Activated gamma-delta T cell treated with Interleukin-2 at 50 U/mL for 16 hours (primary cell): ENCODE data around the gene LRRC32.

ENCODE experiments used
- DNase-seq: peaks from one replicate; pipeline ENCODE4 v3.0.0-alpha.2; 2020

The LRRC32 gene

DNA sequence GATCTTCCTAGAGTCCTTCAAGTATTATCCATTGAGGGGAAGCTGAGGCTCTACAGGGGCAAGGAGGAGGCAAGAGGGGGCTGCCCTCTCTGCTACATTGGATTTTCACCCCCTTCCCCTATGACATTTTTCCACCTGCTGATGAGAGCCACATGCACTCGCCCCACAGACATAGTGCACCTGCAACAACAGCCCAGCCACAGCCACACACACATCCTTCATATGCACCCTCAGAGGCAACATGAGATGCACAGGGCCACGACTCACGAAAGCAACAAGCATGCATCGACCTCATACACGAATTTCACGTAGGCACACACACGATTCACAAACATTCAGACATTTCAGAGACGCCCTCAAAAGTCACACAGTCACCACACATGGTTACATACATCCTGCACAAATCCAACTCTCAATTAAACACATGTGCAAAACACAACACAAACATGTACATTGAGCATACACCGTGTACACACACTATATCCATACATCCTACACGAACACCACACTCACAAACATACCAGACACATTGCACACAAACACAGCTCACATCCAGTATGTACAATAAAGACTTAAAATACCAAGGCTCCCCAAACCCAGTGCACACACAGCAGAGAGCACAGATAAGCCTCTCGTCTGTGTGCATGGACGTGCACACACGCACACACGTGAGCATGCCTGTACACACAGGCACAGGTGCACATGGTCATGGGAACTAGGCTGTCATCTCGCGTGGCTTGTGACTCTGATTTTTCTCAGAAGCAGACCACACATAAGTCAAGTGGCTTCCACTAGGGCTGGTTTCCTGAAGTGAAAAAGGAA is 6.3 kb upstream of the LRRC32 start:
- no peak for DNase-seq

DNA sequence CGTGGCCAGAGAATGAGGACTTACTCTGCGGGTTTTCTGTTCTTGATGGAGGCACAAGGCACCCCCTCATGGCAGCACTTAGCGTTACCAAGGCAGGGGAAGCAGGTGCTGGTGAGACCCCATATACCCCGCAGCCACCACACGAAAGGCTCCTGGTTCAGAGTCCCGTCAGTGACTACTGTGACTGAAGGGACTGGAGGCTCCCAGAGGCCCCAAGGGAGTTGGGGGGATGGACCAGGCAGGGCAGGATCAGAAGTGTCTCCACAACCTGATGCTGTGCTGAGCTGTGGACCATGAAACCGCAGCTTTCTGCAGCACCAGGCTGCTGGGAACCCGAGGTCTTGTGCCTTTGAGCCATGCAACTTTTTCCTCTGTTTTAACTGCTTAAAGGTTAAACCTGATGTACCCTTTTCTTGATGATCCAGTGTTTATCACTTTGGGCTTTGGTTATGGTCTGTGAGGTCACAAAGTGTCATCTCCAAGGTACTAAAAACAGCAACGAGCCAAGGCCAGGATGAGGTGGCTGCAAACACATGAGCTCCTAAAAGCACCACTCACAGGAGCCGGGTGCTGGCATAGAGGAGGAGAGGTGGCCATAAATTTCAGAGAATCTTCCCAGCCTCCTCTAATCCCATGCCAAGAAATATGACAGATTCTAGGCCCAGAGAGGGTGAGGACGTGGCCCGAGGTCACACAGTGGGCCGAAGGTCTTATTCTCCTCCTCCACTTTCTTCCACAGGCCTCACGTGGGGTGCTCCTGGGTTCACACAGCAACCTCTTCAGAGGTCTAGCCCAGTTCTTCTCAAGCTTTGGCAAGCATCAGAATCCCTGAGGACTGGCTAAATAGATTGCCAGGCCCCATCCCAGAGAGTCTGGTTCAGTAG is 4.2 kb upstream of the LRRC32 start:
- no peak for DNase-seq

DNA sequence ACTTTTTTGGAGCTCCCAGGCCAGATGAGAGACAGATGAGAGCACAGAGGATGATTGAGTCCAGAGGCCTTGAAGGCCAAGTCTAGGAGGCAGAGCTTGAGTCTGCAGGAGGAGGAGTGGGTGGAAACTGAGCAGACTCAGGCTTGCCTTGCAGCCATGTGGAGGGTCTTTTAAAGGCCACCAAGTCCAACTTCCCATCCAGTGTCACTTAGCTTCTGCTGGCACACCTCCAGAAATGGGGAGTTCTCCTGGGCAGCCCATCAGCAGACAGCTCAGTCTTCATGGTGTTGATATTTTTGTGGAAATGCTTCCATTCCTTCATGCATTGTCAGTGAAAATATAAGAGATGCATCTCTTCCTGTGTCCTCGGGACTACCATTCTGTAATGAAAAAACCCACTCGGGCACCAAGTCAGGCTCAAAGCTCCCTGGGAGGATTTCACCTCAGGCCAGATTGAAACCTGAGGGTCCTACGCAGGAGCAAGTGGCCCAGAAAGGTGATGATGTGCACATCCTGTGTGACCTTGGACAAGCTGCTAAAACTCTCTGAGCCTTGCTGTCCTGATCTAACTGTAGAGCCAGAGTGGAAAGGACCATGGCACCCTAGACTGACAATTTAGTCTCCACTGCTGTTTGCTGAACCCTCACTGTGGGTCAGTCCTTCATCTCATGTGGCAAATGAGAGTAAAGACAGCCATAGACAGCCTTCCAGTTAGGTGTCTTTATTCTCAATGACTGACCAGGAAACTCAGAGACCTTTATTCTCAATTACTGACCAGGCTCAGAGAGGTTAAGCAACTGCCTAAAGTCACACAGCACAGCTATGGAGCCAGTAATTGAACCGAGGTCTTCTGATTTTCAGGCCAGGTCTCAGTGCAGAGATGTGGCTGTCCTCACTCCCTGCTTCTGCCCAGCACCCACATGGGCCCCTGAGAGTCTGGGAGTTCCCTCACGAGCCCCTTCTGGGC is 2.9 kb upstream of the LRRC32 start:
- DNase-seq = no peak

DNA sequence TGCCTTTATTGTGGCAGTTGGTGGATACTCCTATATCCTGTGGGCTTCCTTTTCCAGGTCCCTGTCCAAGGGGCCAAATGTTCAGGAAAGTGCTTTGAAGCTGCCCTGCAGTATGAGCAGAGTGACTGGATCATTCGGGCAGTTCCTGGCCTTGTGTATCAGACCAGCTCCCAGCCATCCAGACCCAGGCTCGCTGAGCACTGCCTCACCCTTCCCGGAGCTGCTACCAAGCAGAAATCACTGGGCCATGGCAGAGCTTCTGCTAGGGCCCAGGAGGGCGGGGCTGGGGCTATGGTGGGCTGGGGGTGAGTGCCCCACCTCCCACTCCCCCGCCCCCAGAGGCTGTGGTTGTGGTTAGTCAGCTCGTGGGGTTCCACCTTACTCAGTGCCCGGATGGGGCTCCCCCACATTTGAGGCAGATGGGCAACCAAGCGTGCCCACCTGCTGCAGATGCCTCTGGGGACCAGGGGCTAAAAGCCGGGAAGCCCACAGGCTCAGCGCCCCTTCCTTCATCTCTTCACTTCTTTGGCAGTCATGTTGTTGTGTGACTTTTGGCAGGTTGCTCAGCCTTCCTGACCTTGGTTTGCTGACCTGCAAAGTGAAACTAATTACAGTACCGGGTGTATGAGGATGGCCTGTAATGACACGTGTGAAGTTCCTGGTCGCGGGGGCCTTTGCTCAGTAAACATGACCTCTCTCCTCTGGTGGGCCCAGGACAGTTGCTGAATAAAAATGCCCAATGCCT is 2.1 kb upstream of the LRRC32 start:
- peak; percentile 42 for DNase-seq

DNA sequence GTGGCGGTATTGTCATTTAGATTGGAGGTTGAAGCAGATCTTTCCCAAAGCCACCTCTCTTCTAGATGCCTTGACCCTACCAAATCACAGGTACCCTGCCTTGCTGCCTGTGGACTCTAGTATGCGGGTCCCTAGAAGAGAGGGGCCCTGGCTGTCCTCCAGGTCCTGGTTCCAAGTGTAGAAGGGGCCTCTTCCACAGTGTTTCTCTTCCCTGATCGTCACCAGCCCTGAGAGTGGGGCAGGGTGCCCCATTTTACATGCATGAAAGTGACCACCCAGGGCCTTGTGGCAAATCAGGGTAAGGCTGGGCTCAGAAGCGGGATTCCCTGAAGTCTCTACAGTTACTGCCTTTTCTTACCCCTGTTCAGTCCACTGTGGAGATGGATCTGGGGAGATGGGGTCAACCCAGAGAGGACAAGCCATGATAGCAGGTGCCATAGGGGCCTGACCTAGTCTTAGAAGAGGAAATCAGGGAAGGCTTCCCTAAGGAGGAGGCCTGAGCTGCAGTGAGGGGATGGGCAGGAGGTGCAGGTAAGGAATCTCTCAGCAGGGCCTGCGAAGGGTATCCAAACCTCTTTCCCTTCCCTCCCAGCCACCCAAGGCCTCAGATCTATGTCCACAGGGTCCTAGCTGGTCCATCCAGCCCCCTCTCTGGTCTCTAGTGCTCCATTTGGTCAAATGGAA is 1.2 kb upstream of the LRRC32 start:
- no peak for DNase-seq

DNA sequence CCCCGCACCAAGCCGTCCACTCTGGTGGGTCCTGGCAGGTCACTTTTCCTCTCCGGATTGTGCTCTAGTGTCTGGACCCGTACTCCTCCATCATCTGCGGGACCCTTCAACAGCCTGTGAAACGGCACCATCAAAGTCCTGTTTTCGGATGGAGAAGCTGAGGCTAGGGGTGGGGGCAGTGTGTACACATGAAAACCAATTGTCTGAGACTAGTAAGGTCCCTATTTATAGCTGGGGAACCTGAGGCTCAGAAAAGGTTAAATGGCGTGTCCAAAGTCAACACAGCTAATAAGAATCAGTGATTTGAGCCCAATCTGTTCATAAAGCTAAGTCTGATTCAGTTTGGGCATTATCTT is 668 bp upstream of the LRRC32 start:
- no peak for DNase-seq

DNA sequence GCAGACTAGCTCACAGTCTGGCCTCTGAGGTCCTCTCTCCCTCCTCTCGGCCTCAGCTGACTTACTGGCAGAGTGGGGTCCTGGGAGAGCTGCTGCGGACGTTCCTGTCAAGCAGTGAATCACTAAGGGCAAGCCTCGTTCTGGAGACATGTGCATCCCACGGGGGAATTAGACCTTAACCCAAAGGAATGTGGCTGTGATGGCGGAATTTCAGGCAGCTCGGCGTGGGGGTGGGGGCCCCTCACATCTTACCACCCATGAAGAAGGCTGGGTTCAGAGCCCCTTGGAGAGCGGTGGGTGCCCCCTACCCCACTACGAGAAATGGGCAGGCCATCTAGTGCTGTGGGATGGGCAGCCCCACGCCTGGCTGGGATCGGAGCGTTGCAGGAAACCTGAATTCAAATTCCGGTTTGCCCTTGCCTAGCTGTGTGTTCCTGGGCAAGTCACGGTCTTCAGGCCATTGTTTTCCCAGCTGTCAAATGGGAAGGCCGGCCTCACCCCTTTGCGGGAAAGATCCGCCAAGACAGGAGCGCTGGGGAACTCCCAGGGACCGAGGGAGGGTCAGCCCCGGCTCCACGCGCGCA is 554 bp downstream of the LRRC32 start:
- no peak for DNase-seq

DNA sequence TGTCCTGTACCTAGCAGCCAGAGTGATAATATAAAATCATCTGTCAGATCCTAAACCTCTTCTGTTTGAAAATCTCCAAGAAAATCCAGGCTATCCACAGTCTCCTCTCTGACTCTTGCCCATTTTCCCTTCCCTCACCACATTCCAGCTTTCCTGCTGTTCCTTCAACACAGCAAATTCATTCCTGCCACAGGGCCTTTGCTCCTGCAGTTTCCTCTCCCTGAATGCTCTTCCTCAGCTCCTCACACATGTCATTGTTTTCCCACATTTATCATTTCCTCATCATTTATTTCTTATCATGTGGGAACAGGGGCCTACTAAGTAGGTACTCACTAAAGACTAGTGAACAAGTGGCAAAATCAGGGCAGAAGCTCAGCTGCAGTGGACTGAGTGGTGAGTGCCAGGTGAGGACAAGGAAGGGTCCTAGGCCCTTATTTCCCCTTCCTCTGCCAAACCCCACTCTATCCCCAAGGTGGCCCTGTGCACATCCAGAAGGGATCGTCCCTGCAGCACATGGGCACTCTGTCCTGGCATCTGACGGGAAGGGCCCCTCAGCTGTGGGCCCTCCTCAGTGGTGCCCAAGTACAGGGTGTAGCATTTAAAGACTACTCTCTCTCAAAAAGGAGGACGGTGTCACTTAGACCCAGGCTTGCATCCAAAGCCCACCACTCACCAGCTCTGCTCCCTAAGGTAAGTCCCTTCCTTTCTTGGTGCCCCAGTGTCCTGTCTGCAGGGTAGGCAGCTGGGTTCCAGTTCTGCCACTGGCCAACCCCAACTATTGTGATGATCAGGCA is 2.0 kb downstream of the LRRC32 start:
- DNase-seq = no peak

DNA sequence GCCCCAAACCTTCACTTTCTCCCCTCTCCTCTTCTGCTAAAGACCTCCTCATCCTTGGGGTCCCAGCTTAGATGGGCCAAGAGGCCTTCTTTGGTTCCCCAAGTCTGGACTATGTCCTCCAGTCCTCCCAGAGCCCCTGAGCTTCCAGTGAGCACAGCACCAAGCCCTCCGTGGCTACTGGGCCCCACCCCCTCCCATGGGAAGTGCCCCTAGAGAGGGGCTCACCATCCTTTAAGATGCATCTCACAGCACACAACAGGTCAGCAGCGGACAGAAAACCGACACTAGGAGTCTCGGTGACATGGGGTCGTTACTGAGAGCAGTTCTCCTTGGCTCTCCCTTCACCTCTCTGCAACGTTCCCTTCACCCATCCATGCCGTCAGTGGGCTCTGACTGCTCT is 2.7 kb downstream of the LRRC32 start:
- no peak for DNase-seq

DNA sequence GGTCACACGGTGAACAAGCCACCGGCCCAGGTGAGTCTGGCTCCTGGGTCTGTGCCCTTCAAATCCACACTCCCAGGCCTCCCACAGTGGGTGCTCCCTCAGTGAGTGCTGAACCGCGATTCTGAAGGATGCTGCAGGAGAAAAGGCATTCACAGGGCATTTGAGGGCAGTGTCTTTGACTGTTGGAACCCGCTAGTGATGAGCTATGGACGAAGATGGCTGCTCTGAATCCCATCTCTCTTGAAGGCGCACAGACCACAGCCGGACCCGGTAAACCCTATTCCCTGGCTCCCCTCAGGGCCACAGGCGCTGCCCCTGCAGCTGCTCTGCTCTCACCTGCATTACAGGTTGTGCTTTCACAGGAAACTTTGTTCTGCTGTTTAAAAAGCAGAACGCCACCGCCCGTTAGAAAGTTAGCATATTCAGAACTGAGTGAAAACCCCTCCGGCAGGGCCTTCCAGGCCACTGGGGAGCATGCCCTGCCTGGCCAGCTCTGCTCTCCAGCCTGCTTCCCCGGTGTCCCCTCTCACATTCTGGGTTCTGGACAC is 3.2 kb downstream of the LRRC32 start:
- no peak for DNase-seq

DNA sequence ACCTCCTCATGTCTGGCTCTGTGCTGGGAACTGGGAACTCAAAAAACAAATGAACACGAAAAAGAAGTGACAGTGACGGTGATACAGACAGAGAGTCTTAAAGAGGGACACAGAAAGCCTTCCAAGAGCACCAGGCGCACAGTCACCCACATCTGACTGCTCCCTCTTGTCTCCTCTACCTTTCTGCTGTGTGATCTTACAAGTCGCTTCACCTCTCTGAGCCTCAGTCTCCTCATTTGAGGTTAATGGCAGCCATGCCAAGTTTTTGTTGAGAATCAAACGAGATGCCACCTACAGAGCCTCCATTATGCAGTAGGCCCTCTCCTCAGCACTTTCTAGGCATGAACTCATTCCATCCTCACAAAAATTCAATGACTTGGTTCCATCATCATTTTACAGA is 3.7 kb downstream of the LRRC32 start:
- no peak for DNase-seq

DNA sequence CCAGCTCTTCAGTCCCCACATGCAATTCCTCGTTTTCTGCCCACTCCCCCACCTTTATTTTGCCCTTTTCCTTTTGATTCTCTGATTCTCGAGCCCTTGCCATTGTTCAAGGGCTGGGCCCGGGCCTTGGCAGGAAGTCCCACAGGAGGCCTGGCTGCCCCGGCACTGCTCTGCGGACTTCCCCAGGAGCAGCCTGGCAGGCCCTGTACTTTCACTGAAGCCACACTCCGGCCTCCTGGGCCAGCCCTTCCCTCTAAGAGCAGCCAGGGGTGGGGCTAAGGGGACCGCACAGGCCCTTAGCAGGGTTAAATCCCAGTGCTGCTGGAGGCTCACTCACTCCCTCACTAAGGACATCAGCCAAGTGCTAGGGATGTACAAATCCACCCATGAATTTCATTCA is 4.1 kb downstream of the LRRC32 start:
- DNase-seq = no peak

DNA sequence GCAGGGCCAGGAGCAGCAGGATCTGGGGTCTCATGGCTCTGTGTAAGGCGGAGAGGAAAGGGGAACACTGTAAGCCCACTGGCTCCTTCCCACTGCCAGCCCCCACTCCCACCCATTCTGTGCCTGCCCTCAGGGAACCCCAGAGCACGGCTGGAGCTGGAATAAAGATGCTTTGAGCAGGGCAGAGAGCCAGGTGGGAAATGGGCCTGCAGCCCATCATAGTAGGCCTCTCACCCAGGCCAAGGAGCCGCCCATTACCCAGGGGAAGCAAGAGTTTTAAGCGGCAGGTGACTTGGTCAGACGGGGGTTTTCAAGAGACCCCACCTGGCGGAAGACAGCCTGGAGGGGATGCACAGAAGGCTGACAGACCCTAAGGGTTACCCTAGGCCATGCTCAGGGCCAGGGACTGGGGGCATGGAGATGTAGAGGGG is 4.6 kb downstream of the LRRC32 start:
- DNase-seq = no peak

DNA sequence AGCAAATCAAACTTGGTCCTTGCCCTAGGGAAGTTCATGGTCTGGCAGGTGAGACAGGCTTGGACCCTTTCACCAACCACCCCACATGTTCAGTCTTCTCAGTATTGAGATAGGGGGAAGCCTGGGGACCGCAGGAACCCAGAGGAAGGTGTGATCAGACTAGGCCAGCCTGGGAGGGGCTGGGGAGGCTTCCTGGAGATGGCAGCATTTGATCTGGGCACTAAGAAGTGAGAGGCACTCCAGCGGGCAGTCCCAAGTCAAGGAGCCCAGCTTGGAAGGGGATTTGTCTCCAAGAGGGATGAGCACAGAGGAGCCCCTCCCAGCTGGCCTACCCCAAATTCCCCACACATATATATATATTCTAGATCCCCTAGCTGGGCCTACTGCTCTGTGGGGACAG is 5.4 kb downstream of the LRRC32 start:
- no peak for DNase-seq

DNA sequence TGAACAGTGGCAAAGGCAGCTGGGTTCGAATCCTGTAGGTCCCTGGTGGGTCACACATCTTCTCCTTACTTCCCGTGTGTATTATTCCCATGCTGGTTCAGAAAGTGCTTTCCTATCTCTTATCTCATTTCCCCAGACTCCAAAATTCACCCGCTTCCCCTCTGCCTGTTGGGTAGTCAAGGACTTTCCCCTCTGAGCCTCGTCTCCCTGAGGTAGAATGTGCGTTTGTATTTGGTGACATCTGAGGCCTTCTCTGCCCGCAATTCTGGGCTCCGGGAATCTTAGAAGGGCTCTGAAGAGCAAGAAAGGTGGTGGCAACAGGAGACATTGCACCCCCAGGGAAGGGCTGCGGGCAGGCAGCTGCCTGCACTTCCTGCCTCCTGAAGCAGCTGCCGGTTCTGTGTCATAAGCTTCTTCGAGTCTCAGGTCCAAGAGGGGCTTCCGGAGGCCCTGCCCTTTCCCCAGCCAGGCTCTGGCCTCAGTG is 5.9 kb downstream of the LRRC32 start:
- no peak for DNase-seq

DNA sequence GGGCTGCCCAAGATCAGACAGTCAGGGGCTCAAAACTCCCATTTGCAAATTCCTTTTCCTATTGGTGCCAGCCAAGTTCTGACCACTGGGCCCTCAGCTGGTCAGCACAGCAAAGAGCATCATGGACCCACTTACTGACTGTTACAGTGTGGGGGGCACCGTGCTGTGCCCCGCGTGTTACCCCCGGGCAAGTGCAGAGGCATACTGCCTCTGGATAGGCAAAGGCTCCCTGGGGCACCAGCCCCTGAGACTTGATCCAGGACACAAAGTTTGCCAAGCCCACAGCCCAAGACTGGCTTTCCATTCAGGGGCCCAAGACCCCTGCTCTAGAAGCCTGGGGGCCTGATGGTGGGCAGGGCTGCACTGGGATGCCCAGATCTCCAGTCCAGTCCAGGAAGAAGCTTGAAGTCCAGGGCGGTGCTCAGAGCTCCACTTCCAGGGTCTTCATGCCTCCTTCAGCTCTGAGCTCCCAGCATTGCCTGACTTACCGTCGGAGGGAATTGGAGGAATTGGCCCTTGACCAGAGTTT is 6.6 kb downstream of the LRRC32 start:
- DNase-seq = no peak

DNA sequence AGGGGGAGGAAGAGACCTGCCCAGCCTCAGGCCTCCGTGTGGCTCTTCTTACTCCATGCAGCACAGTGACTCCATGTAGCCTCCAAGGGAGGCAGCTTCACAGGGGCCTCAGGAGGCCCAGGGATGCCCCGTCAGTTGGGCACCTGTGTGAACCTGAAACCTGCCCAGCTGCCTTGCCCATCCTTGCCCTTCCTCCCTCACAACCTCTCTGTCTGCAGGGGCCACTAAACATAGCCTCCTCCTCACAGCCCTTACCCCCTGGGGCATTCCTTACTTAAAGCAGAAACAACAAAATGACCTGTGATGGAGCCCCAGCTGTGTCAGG is 7.1 kb downstream of the LRRC32 start:
- no peak for DNase-seq

DNA sequence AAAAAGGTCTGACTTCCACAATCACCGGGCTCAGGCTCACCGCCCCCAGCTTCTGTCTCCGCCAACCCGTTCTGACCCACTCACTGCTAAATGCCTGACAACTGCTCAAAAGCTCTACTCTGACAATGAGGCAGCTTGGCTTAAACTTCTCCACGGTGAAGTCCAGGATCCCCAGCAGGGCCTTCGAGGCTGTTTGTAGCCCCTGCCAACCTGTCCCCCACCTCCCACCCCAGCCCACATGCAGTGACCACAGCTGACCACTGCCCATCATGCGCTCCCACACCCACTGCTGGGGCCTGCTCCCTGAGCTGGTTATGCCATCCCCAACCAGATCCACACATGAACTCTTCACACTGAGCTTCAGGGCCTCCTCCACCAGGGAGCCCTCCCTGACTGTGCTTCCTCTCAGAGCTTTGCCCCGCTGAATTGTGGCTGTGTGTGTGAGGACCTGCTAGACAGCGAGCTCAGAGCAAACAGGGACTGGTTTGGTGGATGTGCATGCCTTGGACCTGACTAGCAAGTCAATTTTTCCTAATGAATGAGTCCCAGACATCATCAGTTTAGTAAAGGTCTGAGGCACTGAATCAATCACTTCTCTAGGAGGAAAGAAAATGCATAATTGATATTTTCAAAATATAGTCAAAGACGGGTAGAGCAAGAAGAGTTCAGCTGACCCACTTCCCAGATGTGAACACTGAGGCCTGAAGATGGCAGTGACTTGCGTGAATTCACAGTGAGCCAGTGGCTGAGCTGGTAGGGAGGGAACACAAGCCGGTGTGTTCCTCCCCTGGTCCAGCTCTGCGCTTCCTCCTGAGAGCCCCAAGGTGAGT is 7.7 kb downstream of the LRRC32 start:
- no peak for DNase-seq
